GM19468 (cell line): Measurements from ENCODE around the gene DRAM2.
"Not testable (repeated sequence)": the region's sequence is repeated elsewhere in the genome, so short reads cannot be mapped to it uniquely, and the experiment has no call there.

Experiments used
- ATAC-seq: cut with Tn5 transposase; IDR thresholded peaks from one replicate; pipeline ENCODE4 v1.9.1; 2021; ENCODE audit warnings: mild to moderate bottlenecking, moderate library complexity, moderate number of reproducible peaks; ENCODE audit not compliant: unreplicated experiment; ENCODE audit errors: extremely low read depth

DRAM2 gene

GRCh38 chr1:111089638-111090037, 50.3 kb downstream of the DRAM2 start:
- ATAC-seq = no peak

GRCh38 chr1:111085676-111086075, 54.2 kb downstream of the DRAM2 start:
- ATAC-seq = no peak

GRCh38 chr1:111084999-111085398, 54.9 kb downstream of the DRAM2 start:
- no peak for ATAC-seq

GRCh38 chr1:111082421-111083203, 57.3 kb downstream of the DRAM2 start:
- no peak for ATAC-seq

GRCh38 chr1:111079329-111079728, 60.6 kb downstream of the DRAM2 start:
- ATAC-seq = not testable (repeated sequence)

GRCh38 chr1:111077312-111077711, 62.6 kb downstream of the DRAM2 start:
- not testable (repeated sequence) for ATAC-seq
